Osteoblast (primary cell): ENCODE data around the gene LOXL3. TPM values are rescaled to one million over a fixed set of nuclear protein-coding genes. Genes with fewer than 3 reads are reported as not detected.

Experiments
- DNase-seq: peaks from one replicate; pipeline ENCODE4 v3.0.0; 2011; ENCODE audit warnings: low spot score, mixed read lengths; ENCODE audit not compliant: insufficient read length; ENCODE audit errors: missing footprints
- H2AFZ ChIP-seq: 2 replicates; pipeline ENCODE4 v1.6.0; 2011; ENCODE audit warnings: mild to moderate bottlenecking, low read length
- H3K27ac ChIP-seq: 2 replicates; pipeline ENCODE4 v1.5.1; 2011; ENCODE audit warnings: mild to moderate bottlenecking, low read depth, low read length, moderate library complexity
- H3K27me3 ChIP-seq: 2 replicates; pipeline ENCODE4 v1.6.0; 2012; ENCODE audit warnings: mild to moderate bottlenecking, control low read depth, inconsistent platforms, low read length, moderate library complexity; ENCODE audit not compliant: insufficient read depth
- H3K36me3 ChIP-seq: 2 replicates; pipeline ENCODE4 v1.5.1; 2011; ENCODE audit warnings: mild to moderate bottlenecking, low read length, control low read depth, moderate library complexity; ENCODE audit not compliant: insufficient read depth
- H3K4me1 ChIP-seq: 2 replicates; pipeline ENCODE4 v1.5.1; 2011; ENCODE audit warnings: mild to moderate bottlenecking, low read length, control low read depth, moderate library complexity; ENCODE audit not compliant: insufficient read depth
- H3K4me2 ChIP-seq: 2 replicates; pipeline ENCODE4 v1.6.0; 2011; ENCODE audit warnings: mild to moderate bottlenecking, low read length; ENCODE audit not compliant: insufficient read depth
- H3K4me3 ChIP-seq: fragments of 200-600 bp; sonication (generic); 3 replicates; pipeline ENCODE4 v1.5.1; 2012; ENCODE audit warnings: mild to moderate bottlenecking, low read length, inconsistent platforms; ENCODE audit not compliant: insufficient read depth
- H3K79me2 ChIP-seq: 2 replicates; pipeline ENCODE4 v1.6.0; 2012; ENCODE audit warnings: mild to moderate bottlenecking, low read length, control low read depth, inconsistent platforms; ENCODE audit not compliant: insufficient read depth
- H3K9me3 ChIP-seq: 2 replicates; pipeline ENCODE4 v1.5.1; 2011; ENCODE audit warnings: low read depth, low read length, control low read depth
- H4K20me1 ChIP-seq: 2 replicates; pipeline ENCODE4 v1.6.0; 2012; ENCODE audit warnings: mild to moderate bottlenecking, low read length, control low read depth; ENCODE audit not compliant: insufficient read depth
- total RNA-seq: library from RNA; depleted of rRNA; stranded (reverse); fragments of >200 nt; gene quantifications from 2 replicates; pipeline ENCODE4 v1.2.3, GENCODE V29; 2012
- TF ChIP-seq, protein P1 (sequence below): IDR thresholded peaks from 2 replicates; pipeline ENCODE4 v1.5.1; 2011; ENCODE audit warnings: mild to moderate bottlenecking, low read depth, low read length, moderate library complexity; ENCODE audit errors: extremely low read depth

LOXL3 gene
- total RNA-seq, 1 donor = 97.4 TPM

- peaks cover 30% of the 10 kb centered on the region for H3K36me3 ChIP-seq
- H2AFZ ChIP-seq = peak within 1 kb of the TSS; percentile 99
- no peaks in the 10 kb centered on the region for H3K9me3 ChIP-seq
- peak within 1 kb of the TSS; percentile 94 for H3K4me2 ChIP-seq
- peak within 1 kb of the TSS; percentile 95 for H3K4me3 ChIP-seq
- H3K27ac ChIP-seq = peak within 1 kb of the TSS; percentile 77
- H3K27me3 ChIP-seq = no peaks in the 10 kb centered on the region
- TF ChIP-seq, protein P1, sequence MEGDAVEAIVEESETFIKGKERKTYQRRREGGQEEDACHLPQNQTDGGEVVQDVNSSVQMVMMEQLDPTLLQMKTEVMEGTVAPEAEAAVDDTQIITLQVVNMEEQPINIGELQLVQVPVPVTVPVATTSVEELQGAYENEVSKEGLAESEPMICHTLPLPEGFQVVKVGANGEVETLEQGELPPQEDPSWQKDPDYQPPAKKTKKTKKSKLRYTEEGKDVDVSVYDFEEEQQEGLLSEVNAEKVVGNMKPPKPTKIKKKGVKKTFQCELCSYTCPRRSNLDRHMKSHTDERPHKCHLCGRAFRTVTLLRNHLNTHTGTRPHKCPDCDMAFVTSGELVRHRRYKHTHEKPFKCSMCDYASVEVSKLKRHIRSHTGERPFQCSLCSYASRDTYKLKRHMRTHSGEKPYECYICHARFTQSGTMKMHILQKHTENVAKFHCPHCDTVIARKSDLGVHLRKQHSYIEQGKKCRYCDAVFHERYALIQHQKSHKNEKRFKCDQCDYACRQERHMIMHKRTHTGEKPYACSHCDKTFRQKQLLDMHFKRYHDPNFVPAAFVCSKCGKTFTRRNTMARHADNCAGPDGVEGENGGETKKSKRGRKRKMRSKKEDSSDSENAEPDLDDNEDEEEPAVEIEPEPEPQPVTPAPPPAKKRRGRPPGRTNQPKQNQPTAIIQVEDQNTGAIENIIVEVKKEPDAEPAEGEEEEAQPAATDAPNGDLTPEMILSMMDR = peak; percentile 97
- peaks cover 25% of the 10 kb centered on the region for H3K4me1 ChIP-seq
- peak; percentile 98 for DNase-seq
- peaks cover 62% of the 10 kb centered on the region for H3K79me2 ChIP-seq
- H4K20me1 ChIP-seq = no peaks in the 10 kb centered on the region
Observed at GRCh38 chr2:74482801-74483674, 70.7 kb downstream of the LOXL3 start, which contains the start of the genes CCDC142 and TTC31. Gene CCDC142, minus strand, starts transcription at chr2:74482998. Its CDS starts 161 bp downstream, at chr2:74482837. Gene TTC31, plus strand, starts transcription at chr2:74483081. Its CDS starts 15 bp downstream, at chr2:74483096.

Other genes starting within 250 kb of the LOXL3 start
- gene SLC4A5, start 210.5 kb downstream of the LOXL3 start, total RNA-seq = 0.36 and 2.7 TPM in 2 replicates
- 135 and 177 TPM in 2 replicates for gene DCTN1, start 173.6 kb downstream of the LOXL3 start, total RNA-seq
- gene C2orf81, start 132.3 kb downstream of the LOXL3 start, total RNA-seq = 0.72 and 1.5 TPM in 2 replicates
- 21.2 and 23.9 TPM in 2 replicates for gene WDR54, start 132.2 kb downstream of the LOXL3 start, total RNA-seq
- gene RTKN, start 112.0 kb downstream of the LOXL3 start, total RNA-seq = 14.1 and 16.2 TPM in 2 replicates
- 11.8 and 15.9 TPM in 2 replicates for gene INO80B, start 98.9 kb downstream of the LOXL3 start, total RNA-seq
- 35.5 and 35.7 TPM in 2 replicates for gene WBP1, start 95.5 kb downstream of the LOXL3 start, total RNA-seq
- gene MOGS, start 88.6 kb downstream of the LOXL3 start, total RNA-seq = 33.3 and 35.9 TPM in 2 replicates
- gene MRPL53, start 81.3 kb downstream of the LOXL3 start, total RNA-seq = 18.0 and 23.5 TPM in 2 replicates
- 32.4 and 32.6 TPM in 2 replicates for gene CCDC142, start 70.9 kb downstream of the LOXL3 start, total RNA-seq
- 17.0 and 18.3 TPM in 2 replicates for gene TTC31, start 70.9 kb downstream of the LOXL3 start, total RNA-seq
- 4.1 and 5.4 TPM in 2 replicates for gene LBX2, start 54.3 kb downstream of the LOXL3 start, total RNA-seq
- gene PCGF1, start 46.2 kb downstream of the LOXL3 start, total RNA-seq = 22.4 and 26.5 TPM in 2 replicates
- gene TLX2, start 39.5 kb downstream of the LOXL3 start, total RNA-seq = under 0.01 and 0.36 TPM in 2 replicates
- not detected in 2 replicates for gene DQX1, start 27.7 kb downstream of the LOXL3 start, total RNA-seq
- 82.9 and 86.3 TPM in 2 replicates for gene AUP1, start 24.2 kb downstream of the LOXL3 start, total RNA-seq
- gene HTRA2, start 24.0 kb downstream of the LOXL3 start, total RNA-seq = 51.8 and 53.6 TPM in 2 replicates
- gene DOK1, start 778 bp upstream of the LOXL3 start, total RNA-seq = 89.8 and 93.1 TPM in 2 replicates
- under 0.01 and 0.29 TPM in 2 replicates for gene M1AP, start 94.4 kb upstream of the LOXL3 start, total RNA-seq
- gene SEMA4F, start 100.3 kb upstream of the LOXL3 start, total RNA-seq = 7.2 and 7.7 TPM in 2 replicates